Pancreas (tissue), 10 donors: ENCODE data around the gene NLGN1. TPM values are rescaled to one million over a fixed set of nuclear protein-coding genes. Genes with fewer than 3 reads are reported as not detected.

Experiments
- ATAC-seq, 4 donors: fragments of 200-7000 bp; cut with Tn5 transposase; one replicate each; pipeline versions ENCODE4 v1.8.0 to v1.9.1; 2020; ENCODE audit warnings: mild to moderate bottlenecking in 4 of 4, moderate library complexity in 4 of 4
- DNase-seq, 6 donors: peaks; one replicate each; pipeline ENCODE4 v3.0.0-alpha.2; 2020
- FAIRE-seq: peaks from 2 replicates; lab custom pipeline; 2012; peaks lifted over from hg19 to GRCh38; lab: Jason Lieb, UNC
- H3K27ac ChIP-seq, 4 donors: fragments of 200-600 bp; sonication (generic); 1 replicate in 3 of 4; 2 replicates in 1 of 4; pipeline versions ENCODE4 v1.5.0 to v1.8.0; 2020
- H3K27me3 ChIP-seq, 4 donors: fragments of 200-600 bp; one replicate each; pipeline ENCODE4 v1.8.0; 2021
- H3K36me3 ChIP-seq, 3 donors: fragments of 200-600 bp; sonication (generic) in 1 of 3; one replicate each; pipeline versions ENCODE4 v1.5.0 to v1.8.0; 2020 to 2021
- H3K4me1 ChIP-seq, 3 donors: fragments of 200-600 bp; one replicate each; pipeline ENCODE4 v1.8.0; 2021
- H3K4me3 ChIP-seq, 4 donors: fragments of 200-600 bp; sonication (generic) in 2 of 4; one replicate each; pipeline versions ENCODE4 v1.5.0 to v1.8.0; 2020 to 2021
- H3K9me3 ChIP-seq, 4 donors: fragments of 200-600 bp; one replicate each; pipeline ENCODE4 v1.8.0; 2021
- WGBS, 2 donors: extraction: QIAGEN DNeasy Blood & Tissue Kit; methylation state at CpG; one replicate each; pipeline ENCODE4 v1.1.7; 2013; 5-methylcytosine and 5-hydroxymethylcytosine counted together
- intact Hi-C, 3 donors: fragments of 100-400 bp; cut with DNase I; formaldehyde crosslinking; loops; one replicate each; pipeline versions ENCODE4 v1.11.1 to v1.14.2; 2022
- polyA plus RNA-seq, 2 donors: library from polyadenylated mRNA; stranded (reverse); fragments of 200-250 nt; gene quantifications; one replicate each; pipeline ENCODE4 v1.2.3, GENCODE V29; 2013
- total RNA-seq, 6 donors: library from RNA; stranded (reverse); fragmentation: NEBNext Ultra II Directional in 4 of 6; extraction: Animal tissue kit (Norgen Biotek cat#: 25700) in 4 of 6; gene quantifications; one replicate each; pipeline versions ENCODE4 v1.2.1 to v1.2.4, GENCODE V29; 2021 to 2023
- TF ChIP-seq, protein P1 (sequence below), 4 donors: fragments of 200-600 bp; sonication (generic) in 3 of 4; IDR thresholded peaks; one replicate each; pipeline versions ENCODE4 v1.5.0 to v1.8.0; 2021; ENCODE audit warnings: antibody characterized with exemption in 4 of 4
- donor health status: healthy with polysubstance abuse.
- donor health status: DM: no; HTN: no; CAD: no; lungs with moderate emphysema.
- donor health status: DM: no; HTN: no; CAD: no.
- donor health status: control.
- donor health status: control.
- donor health status: Bipolar disorder and iron deficiency.
- donor health status: DM: yes; HTN: yes; CAD: no.
- donor health status: DM: no; HTN: no; CAD: no.
- donor health status: DM: no; HTN: no; CAD: no.
- donor health status: DM: yes; HTN: yes; CAD: no.

NLGN1 gene
- total and polyA plus RNA-seq, 8 donors: 0.49 to 2.3 (median 0.84) TPM

DNA sequence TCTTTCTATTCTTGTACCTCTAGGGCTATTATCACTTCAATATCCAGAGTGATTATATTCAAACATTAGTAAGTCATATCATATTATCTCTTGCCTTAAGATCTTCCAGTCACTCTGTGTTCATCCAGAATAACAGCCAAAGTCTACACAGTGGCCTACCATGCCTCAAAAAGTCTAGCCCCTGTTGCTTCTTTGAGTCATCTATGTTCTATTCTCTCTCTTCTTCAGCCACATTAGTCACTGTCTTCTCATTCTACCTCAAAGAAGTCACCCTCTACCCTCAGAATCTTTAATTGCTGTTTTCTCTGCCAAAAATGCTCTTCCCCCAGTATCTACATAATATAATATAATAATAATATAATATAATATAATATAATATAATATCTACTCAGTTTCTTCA is 356.0 kb downstream of the NLGN1 start:
- no peak for ATAC-seq
- TF ChIP-seq, protein P1, sequence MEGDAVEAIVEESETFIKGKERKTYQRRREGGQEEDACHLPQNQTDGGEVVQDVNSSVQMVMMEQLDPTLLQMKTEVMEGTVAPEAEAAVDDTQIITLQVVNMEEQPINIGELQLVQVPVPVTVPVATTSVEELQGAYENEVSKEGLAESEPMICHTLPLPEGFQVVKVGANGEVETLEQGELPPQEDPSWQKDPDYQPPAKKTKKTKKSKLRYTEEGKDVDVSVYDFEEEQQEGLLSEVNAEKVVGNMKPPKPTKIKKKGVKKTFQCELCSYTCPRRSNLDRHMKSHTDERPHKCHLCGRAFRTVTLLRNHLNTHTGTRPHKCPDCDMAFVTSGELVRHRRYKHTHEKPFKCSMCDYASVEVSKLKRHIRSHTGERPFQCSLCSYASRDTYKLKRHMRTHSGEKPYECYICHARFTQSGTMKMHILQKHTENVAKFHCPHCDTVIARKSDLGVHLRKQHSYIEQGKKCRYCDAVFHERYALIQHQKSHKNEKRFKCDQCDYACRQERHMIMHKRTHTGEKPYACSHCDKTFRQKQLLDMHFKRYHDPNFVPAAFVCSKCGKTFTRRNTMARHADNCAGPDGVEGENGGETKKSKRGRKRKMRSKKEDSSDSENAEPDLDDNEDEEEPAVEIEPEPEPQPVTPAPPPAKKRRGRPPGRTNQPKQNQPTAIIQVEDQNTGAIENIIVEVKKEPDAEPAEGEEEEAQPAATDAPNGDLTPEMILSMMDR (IDR thresholded peaks at IDR 0.05): no peak
- H3K27me3 ChIP-seq: no peaks in the 10 kb centered on the region
- no peak overlapping the region for H3K27ac ChIP-seq
- FAIRE-seq: no peak
- no peak for DNase-seq
- no peaks in the 10 kb centered on the region for H3K36me3 ChIP-seq
- H3K4me1 ChIP-seq: no peaks in the 10 kb centered on the region
- intact Hi-C loops: no loop called here
- no peak overlapping the region for H3K4me3 ChIP-seq
- H3K9me3 ChIP-seq: no peaks in the 10 kb centered on the region

DNA sequence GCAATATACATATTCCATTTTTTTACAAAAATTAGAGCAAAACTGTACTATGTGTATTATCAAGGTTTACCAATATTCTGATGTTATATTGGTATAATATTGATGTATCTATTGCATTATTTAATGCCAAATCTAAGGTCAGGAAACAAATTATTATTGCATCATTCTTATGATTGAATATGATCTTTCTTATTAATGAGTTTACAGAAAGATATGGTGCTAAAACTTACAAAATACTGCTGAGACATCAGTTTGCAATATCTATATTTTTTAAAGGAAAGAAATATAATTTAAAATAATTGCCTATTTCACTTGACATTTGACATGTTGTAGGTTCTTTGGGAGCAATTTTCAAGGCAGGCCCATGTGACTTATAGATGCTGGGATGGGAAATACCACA is 357.6 kb downstream of the NLGN1 start:
- FAIRE-seq: no peak
- no peak for DNase-seq
- TF ChIP-seq, protein P1 (IDR thresholded peaks at IDR 0.05): no peak

DNA sequence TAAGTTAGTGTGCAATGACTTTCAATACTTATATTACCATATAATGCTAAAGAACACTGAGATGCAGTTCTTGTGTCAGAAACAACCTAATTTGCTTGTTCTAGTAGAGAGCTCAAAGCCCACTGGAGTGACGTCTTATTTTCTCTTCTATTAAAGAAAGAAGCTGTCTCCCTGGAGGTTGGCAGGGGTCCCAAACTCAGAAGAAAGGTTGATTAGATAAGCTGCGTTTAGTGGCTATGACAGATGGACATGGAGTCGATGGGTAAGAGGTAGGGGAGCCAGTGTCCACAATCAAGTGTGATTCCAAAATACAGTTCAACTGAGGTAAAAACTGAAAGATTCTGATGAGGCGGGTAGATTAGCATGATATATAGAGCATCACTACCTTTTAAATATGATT is 363.6 kb downstream of the NLGN1 start:
- TF ChIP-seq, protein P1 (IDR thresholded peaks at IDR 0.05): no peak
- ATAC-seq (no peak), DNase-seq (no peak), FAIRE-seq (no peak)
- H3K27ac ChIP-seq: no peak overlapping the region
- intact Hi-C loops: no loop called here
- no peaks in the 10 kb centered on the region for H3K27me3 ChIP-seq
- no peaks in the 10 kb centered on the region for H3K9me3 ChIP-seq
- H3K4me3 ChIP-seq: no peak overlapping the region
- no peaks in the 10 kb centered on the region for H3K4me1 ChIP-seq
- WGBS, 2 donors: 39 to 41% methylated on average over 4 of the region's 4 CpGs
- no peaks in the 10 kb centered on the region for H3K36me3 ChIP-seq

More for the DNA sequence above, 357.6 kb downstream of the NLGN1 start:
- no peaks in the 10 kb centered on the region for H3K36me3 ChIP-seq
- no peaks in the 10 kb centered on the region for H3K4me1 ChIP-seq
- no peaks in the 10 kb centered on the region for H3K9me3 ChIP-seq
- H3K27me3 ChIP-seq: no peaks in the 10 kb centered on the region
- no peak overlapping the region for H3K27ac ChIP-seq
- ATAC-seq: no peak
- intact Hi-C loops: no loop called here
- H3K4me3 ChIP-seq: no peak overlapping the region

DNA sequence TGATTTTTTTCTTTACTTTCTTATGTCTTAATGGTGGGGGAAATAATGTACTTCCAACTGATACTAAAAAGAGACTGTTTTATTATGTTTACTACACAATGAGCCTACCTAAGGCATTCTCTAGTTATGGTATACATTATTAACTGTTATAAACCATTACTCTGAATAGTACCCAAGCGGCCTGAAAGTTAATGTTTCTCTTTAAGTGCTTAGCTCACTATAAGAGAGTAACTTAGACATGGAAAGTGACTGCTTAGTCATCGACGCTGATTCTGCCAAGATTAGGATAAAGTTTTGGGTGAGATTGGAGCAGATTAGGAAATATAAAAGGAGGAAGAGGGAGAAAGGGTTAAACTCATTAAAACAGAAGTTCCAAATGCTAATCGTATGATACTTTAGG is 365.0 kb downstream of the NLGN1 start:
- no peaks in the 10 kb centered on the region for H3K9me3 ChIP-seq
- H3K36me3 ChIP-seq: no peaks in the 10 kb centered on the region
- H3K27me3 ChIP-seq: no peaks in the 10 kb centered on the region
- ATAC-seq: no peak
- FAIRE-seq: no peak
- no peak overlapping the region for H3K27ac ChIP-seq
- 64 to 81% methylated on average over 4 of the region's 4 CpGs for WGBS, 2 donors
- no peaks in the 10 kb centered on the region for H3K4me1 ChIP-seq
- no peak for DNase-seq
- no peak overlapping the region for H3K4me3 ChIP-seq
- TF ChIP-seq, protein P1 (IDR thresholded peaks at IDR 0.05): no peak
- intact Hi-C loops: no loop called here

DNA sequence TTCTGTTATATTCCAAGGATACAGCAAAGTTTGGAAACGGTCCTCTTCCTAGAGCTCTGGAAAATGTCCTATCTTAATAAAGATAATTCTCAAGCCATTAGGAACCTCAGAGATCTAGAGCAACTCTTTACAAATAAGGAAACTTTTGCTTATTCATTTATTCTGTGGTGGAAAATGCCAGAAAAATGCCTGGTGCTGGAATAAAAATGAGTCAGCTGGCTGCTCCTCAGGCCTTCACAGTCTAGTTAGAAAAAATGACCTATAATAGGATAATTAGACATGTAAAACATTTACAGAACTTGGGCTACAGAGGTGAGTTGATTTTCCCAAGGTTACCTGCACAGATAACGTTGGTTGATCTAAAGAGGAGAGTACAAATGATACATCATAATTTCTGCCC is 372.5 kb downstream of the NLGN1 start:
- TF ChIP-seq, protein P1 (IDR thresholded peaks at IDR 0.05): no peak
- no peaks in the 10 kb centered on the region for H3K36me3 ChIP-seq
- H3K9me3 ChIP-seq: no peaks in the 10 kb centered on the region
- no peaks in the 10 kb centered on the region for H3K27me3 ChIP-seq
- no peak overlapping the region for H3K27ac ChIP-seq
- ATAC-seq (no peak), FAIRE-seq (no peak), DNase-seq (no peak)
- H3K4me3 ChIP-seq: no peak overlapping the region
- intact Hi-C loops: no loop called here
- WGBS, 2 donors: 11 to 15% methylated on average over 2 of the region's 2 CpGs
- no peaks in the 10 kb centered on the region for H3K4me1 ChIP-seq
